Measurements from ENCODE around the gene KRT32. TPM values are rescaled to one million over a fixed set of nuclear protein-coding genes. Genes with fewer than 3 reads are reported as not detected.
A peak's percentile ranks its signal among the peaks of the same experiment; 100 is the strongest.

The KRT32 gene
- total and polyA plus RNA-seq, 8 donors, result 1.9 TPM; not detected in 7

GRCh38 chr17:41492771-41493170 lies 25.6 kb upstream of the KRT32 start:
- no peaks in the 10 kb centered on the region for H3K36me3 ChIP-seq
- DNase-seq, result peak in 1 of 2 donors; percentile 86
- H3K27me3 ChIP-seq, result peaks cover 0 to 5% (median 0%) of the 10 kb centered on the region in 3 donors
- H3K4me3 ChIP-seq, result no peak overlapping the region
- 34 to 49% (median 42%) methylated on average over 4 of the region's 4 CpGs for WGBS, 5 donors
- TF ChIP-seq EP300 (IDR thresholded peaks at IDR 0.05), result no peak
- TF ChIP-seq POLR2A (IDR thresholded peaks at IDR 0.05), result no peak
- TF ChIP-seq POLR2AphosphoS5 (IDR thresholded peaks at IDR 0.05), result no peak
- TF ChIP-seq, protein P1, sequence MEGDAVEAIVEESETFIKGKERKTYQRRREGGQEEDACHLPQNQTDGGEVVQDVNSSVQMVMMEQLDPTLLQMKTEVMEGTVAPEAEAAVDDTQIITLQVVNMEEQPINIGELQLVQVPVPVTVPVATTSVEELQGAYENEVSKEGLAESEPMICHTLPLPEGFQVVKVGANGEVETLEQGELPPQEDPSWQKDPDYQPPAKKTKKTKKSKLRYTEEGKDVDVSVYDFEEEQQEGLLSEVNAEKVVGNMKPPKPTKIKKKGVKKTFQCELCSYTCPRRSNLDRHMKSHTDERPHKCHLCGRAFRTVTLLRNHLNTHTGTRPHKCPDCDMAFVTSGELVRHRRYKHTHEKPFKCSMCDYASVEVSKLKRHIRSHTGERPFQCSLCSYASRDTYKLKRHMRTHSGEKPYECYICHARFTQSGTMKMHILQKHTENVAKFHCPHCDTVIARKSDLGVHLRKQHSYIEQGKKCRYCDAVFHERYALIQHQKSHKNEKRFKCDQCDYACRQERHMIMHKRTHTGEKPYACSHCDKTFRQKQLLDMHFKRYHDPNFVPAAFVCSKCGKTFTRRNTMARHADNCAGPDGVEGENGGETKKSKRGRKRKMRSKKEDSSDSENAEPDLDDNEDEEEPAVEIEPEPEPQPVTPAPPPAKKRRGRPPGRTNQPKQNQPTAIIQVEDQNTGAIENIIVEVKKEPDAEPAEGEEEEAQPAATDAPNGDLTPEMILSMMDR (IDR thresholded peaks at IDR 0.05), result no peak
- H3K27ac ChIP-seq, result peak overlapping the region in 2 of 5 donors; percentile 22 to 50
- H3K4me1 ChIP-seq, result peaks cover 0 to 21% (median 3%) of the 10 kb centered on the region in 4 donors
- no peaks in the 10 kb centered on the region for H3K9me3 ChIP-seq
- intact Hi-C loops (cut with DNase I; ENCODE audit: low total_unique reads), result no loop called here

- 51 to 67% (median 62%) methylated on average over 6 of the region's 6 CpGs for WGBS, 5 donors
These were observed 25.2 kb upstream of the KRT32 start for GRCh38 chr17:41492351-41492750.

GRCh38 chr17:41491476-41491875 lies 24.3 kb upstream of the KRT32 start:
- H3K27me3 ChIP-seq, result peaks cover 0 to 11% (median 0%) of the 10 kb centered on the region in 3 donors
- intact Hi-C loops (cut with DNase I; ENCODE audit: low total_unique reads), result no loop called here
- 51 to 94% (median 87%) methylated on average over 2 of the region's 2 CpGs for WGBS, 5 donors
- no peaks in the 10 kb centered on the region for H3K36me3 ChIP-seq
- DNase-seq, result no peak
- H3K27ac ChIP-seq, result no peak overlapping the region
- no peak overlapping the region for H3K4me3 ChIP-seq
- no peaks in the 10 kb centered on the region for H3K9me3 ChIP-seq
- TF ChIP-seq EP300 (IDR thresholded peaks at IDR 0.05) (no peak), POLR2A (IDR thresholded peaks at IDR 0.05) (no peak), POLR2AphosphoS5 (IDR thresholded peaks at IDR 0.05) (no peak)
- TF ChIP-seq, protein P1 (IDR thresholded peaks at IDR 0.05), result no peak
- peaks cover 0 to 9% (median 3%) of the 10 kb centered on the region in 4 donors for H3K4me1 ChIP-seq

More at GRCh38 chr17:41492351-41492750, 25.2 kb upstream of the KRT32 start:
- no peak for DNase-seq
- Histone ChIP-seq H3K27ac (peak overlapping the region in 2 of 5 donors; percentile 22 to 50), H3K4me1 (peaks cover 0 to 17% (median 3%) of the 10 kb centered on the region in 4 donors), H3K36me3 (no peaks in the 10 kb centered on the region), H3K9me3 (no peaks in the 10 kb centered on the region), H3K27me3 (peaks cover 0 to 3% (median 0%) of the 10 kb centered on the region in 3 donors), H3K4me3 (no peak overlapping the region)
- no peak for TF ChIP-seq EP300 (IDR thresholded peaks at IDR 0.05)
- TF ChIP-seq, protein P1 (IDR thresholded peaks at IDR 0.05), result no peak
- intact Hi-C loops (cut with DNase I; ENCODE audit: low total_unique reads), result no loop called here

GRCh38 chr17:41490000-41490990 lies 23.1 kb upstream of the KRT32 start:
- H3K4me3 ChIP-seq, result no peak overlapping the region
- WGBS, 5 donors, result 73 to 84% (median 83%) methylated on average over 10 of the region's 10 CpGs
- no peak for DNase-seq
- H3K36me3 ChIP-seq, result no peaks in the 10 kb centered on the region
- no peaks in the 10 kb centered on the region for H3K9me3 ChIP-seq
- H3K4me1 ChIP-seq, result peaks cover 0 to 8% (median 3%) of the 10 kb centered on the region in 4 donors
- H3K27me3 ChIP-seq, result peaks cover 0 to 15% (median 0%) of the 10 kb centered on the region in 3 donors
- intact Hi-C loops (cut with DNase I; ENCODE audit: low total_unique reads), result no loop called here
- no peak overlapping the region for H3K27ac ChIP-seq
- TF ChIP-seq POLR2AphosphoS5 (IDR thresholded peaks at IDR 0.05) (no peak), POLR2A (IDR thresholded peaks at IDR 0.05) (no peak), EP300 (IDR thresholded peaks at IDR 0.05) (no peak)
- TF ChIP-seq, protein P1 (IDR thresholded peaks at IDR 0.05), result no peak
